GM19025 (cell line): ENCODE data around the gene APBA1.

Source experiments
- ATAC-seq: cut with Tn5 transposase; IDR thresholded peaks from one replicate; pipeline ENCODE4 v1.9.1; 2021; ENCODE audit warnings: mild to moderate bottlenecking, low read depth, moderate library complexity; ENCODE audit not compliant: unreplicated experiment

Gene APBA1

DNA sequence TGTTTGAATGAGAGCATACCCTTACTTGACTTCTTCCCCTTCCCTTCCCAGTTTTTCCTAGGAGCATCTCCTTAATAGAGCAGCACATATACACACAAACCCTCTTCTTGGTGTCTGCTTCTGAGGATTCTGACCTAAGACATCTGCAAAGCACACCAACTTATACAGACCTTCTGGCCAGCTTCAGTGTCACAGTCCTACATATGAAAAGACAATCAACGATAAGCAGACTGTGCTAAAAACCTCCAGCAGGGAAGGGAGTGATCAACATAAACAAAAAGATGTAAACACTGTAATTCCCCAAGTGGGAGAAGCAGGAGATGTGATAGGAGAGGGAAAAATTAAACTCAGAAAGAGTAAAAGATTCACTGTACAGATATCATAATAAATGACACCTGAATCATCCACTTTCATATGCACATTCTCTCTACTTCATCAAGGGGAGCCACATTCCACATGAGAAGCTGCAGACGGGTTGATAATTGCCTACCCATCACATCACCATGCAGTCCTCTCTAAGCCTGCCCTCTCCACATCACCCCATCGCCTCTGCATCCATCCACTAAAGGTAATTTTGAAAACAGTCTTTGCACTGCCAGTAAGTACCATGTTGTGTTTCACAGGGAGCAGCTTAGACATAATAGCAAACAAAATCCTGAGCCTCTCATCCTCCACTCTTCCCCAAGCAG, 13.0 kb downstream of the APBA1 start:
- ATAC-seq: no peak

DNA sequence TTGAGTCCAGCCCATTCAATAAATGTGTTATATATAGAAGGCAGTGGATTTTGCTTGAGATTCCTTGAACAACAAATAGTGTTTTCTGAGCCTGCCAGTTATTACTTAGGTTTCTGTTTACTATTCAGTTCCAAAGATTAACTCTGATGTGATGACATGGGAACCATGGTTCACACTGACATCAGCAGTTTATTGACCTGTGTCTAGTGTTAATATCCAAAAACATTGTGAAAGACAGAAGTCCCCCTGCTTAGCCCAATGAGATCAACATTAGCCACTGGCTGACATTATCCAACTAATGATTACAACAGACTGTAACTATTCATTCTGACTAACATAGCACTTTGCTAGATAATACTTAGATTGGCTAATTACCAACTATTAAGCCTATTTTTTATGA, 14.9 kb downstream of the APBA1 start:
- ATAC-seq: no peak

DNA sequence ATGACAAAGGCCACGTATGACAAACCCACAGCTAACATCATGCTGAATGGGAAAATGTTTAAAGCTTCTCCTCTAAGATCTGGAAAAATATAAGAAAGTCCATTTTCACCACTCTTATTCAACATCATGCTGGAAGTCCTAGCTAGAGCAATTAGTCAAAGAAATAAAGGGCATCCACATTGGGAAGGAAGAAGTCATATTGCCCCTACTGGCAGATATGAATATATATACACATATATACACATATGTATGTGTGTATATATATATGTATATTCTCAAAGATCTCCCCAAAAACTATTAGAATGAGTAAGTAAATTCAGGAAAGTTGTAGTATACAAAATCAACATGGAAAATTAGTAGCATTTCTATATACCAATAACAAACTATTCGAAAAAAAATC, 17.1 kb downstream of the APBA1 start:
- no peak for ATAC-seq

DNA sequence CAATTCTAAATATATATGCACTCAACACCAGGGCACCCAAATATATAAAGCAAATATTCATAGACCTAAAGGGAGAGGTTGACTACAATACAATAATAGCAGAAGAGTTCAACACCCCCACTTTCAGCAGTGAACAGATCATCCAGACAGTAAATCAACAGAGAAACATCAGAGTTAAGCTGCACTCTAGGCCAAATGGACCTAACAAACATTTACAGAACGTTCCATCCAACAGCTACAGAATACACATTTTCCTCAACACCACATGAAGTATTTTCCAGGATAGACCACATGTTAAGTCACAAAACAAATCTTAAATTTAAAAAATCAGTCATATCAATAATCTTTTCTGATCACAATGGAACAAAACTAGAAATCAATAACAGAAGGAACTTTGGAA, 18.9 kb downstream of the APBA1 start:
- ATAC-seq: no peak

DNA sequence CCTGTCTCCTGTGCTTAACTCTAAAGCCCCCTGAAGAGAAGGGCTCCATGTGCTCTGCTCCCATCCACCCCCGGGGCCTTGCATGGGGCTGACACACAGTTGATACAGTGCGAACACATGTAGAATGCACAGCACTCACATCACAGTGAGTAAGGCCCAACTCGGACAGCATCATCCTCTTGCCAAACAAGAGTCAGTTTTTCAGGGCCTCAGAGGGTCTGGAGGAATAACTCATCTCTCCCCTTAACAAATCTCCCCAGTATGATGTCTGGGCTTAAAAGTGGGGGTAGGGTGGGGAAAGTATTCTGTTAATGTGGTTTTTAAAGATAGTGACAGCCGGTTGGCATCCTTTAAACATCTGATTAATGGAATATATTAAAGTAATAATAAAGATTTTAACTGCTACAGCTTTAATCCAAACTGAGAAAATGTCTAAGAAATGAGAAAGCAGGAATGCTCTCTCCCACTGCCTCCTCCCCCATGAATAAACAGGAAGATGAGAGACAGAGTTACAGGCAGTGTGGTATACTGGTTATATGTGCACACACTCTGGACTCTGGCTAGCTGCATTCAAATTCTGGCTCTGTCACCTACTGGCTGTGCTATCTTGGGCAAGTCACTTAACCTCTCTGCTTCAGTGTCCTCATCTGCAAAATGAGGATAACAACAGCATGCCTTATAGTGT, 22.5 kb downstream of the APBA1 start:
- no peak for ATAC-seq

DNA sequence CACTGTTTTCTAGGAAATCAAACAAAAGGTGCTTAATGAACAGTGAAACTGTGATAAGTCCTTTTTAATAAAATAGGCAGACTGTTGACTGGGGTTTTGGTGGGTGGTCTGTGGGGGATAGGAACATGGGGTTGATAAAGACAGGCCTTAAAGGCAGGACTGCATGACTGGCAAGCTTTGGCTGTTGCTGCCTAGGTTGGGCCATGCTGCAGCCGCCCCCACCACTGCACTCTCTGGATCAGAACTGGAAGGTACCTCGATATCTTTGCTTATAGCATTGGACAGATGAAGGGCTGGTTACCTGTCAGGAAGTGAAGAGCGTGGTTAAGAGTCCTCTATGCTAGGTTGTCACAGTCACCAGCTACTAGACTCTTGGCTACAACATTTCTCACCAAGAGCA, 24.4 kb downstream of the APBA1 start:
- no peak for ATAC-seq

DNA sequence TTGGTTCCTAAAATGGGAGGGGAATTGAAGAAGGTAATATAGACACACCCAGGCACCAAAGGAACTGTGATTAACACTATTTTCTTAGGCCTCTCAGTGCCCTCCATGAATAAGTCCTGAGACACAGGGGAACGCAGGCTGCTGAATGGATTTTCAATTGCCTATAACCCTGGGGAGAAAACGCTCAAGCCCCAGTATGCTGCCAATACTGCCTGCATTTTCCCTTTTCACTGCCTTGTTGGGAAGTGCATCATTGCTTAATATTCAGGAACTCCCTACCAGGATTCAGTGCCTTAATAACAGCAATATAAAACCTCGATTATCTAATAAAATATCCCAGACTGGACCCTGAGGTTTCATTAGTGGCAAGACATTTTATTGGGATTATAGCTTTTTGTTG, 25.4 kb downstream of the APBA1 start:
- ATAC-seq: no peak

DNA sequence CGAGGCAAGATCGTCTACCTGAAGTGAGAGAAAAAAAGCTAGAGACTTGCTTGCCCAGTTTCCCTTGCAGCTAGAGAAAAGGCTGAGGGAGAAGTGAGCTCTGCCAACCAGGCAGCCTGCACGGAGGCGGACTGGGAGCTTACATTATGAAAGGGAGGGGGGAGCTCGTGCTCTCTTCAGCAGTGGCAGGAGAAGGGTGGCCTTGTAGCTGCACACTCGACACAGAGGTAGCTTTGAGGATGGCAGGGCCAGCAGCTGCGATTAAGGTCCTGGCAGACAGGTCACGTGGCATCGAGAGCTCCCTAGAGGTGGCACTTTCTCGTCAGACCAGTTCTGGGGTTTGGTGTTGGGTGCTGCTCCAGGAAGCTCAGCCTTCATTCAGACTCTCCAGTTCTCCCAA, 26.7 kb downstream of the APBA1 start:
- ATAC-seq: no peak

DNA sequence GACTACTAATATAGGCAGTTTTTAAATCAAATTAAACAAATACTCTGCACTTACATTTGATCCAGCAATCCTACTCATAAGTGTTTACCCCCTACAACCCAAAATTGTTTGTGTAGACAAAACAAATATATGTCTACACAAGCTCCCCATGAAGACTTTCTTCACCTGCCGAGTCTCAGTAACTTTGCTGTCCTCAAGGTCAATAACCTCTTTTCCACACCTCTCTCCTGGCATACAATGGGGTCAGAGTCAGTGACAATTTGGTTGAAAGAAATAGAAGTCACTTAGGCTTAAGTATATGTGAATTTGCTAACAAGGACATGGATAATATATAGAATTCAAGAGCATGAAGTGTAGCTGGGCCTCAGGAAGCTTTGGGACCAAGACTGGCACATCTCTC, 29.1 kb downstream of the APBA1 start:
- ATAC-seq: no peak

DNA sequence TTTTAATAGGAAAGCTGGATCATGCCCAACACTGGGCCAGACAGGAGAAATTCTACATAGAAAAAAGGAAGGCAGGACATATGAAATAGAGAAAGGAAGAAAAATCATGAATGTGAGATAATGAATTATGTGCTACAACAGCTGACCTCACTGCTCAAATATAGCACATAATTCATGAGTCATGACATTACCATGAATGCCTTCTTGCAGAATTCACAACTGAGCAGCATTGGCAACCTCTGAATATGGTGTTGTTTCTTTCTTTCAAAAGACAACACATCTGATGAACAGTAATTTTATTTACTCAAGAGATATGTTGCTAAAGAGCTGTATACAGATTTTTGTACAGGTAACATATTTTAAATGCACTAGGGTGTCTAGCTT, 34.4 kb downstream of the APBA1 start:
- ATAC-seq: no peak

DNA sequence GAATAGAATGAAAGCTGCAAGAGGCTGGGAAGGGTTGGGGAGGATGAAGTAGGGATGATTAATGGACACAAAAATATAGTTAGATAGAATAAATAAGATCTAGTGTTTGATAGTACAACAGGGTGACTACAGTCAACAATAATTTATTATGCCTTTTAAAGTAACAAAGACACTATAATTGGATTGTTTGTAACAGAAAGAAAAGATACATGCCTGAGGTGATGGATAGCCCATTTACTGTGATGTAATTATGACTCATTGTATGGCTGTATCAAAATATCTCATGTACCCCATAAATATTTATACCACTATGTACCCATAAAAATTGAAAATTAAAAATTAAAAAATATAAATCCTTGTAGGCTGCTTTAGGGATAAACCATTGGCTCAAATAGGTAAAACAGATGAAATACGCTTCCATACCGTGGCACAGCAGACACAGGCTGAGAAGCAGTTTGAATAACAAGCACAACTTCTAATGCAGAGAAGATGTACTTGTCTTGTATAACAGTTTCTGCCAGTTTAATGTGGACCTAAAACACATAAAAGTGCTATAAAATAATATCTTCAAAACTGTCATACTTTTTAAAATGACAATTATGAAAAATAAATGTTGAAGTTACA, 34.9 kb downstream of the APBA1 start:
- ATAC-seq: no peak

DNA sequence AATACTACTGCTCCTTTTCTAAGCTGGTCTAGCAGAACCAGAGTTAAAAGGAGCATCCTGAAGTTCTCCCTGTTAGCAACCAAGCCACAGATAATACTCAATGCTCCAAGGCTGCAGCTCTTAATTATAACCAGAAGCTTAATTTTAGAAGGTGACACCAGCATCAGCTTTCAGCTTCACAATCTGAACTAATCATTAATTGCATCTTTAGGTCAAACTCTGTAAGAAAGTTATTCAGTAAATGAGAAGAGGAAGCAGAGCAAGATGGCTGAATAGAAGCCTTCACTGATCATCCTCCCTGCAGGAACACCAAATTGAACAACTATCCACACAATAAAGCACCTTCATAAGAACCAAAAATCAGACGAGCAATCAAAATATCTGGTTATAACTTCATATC, 38.5 kb downstream of the APBA1 start:
- peak; percentile 65 for ATAC-seq

DNA sequence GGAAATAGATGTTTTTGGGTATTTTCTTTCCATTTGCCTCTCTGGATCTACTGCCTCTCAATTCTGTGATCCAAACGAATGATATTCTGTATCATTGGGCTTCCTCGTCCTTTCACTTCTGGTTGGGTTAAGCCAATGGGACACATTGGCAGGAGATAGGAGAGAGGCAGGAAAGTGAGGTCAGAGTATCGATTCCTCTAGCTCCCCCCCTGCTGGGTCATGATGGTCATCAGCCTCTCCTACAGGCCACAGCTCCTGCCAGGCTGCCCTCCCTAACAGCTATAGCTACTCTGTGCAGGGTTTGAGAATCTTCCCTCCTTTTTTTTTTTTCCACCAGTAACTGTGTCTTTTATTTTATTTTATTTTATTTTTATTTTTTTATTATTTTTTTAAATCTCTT, 39.4 kb downstream of the APBA1 start:
- ATAC-seq: no peak

DNA sequence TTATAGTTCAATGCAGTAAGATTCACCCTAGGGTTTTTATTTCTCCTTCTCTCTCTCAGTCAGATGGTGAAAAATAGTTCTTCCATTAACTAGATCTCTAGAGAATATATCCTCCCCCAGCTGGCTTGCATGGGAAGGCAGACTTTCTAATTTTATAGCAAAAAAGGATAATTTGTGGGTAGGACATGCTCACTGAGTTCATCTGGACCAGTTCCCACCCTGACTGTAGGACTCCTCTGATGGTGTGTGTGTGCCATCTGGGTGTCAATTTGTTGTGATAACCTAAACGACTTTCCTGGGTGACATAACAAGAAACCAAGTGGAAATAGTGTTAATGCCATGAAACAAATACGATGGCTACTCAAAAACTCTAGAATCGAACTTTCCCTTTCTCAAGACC, 44.9 kb downstream of the APBA1 start:
- no peak for ATAC-seq

DNA sequence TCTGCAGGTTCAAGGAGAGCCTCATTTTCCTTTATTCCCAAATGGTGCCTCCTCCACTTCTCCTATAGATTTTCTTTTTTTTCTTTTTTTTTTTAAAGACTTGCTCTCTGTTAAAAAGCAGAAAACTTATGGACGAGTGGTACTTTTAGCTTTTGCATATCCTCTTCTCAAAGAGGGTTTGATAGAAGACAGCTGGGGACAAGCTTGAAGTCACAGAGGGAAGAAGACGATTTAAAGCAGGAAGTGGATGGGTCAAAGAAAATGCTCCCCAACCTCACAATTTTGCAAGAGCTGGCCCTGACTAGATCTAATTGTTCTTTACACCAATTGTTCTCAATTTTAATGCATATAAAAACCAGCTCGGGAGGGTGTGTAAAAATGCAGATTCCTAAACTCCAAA, 48.9 kb downstream of the APBA1 start:
- ATAC-seq: no peak

DNA sequence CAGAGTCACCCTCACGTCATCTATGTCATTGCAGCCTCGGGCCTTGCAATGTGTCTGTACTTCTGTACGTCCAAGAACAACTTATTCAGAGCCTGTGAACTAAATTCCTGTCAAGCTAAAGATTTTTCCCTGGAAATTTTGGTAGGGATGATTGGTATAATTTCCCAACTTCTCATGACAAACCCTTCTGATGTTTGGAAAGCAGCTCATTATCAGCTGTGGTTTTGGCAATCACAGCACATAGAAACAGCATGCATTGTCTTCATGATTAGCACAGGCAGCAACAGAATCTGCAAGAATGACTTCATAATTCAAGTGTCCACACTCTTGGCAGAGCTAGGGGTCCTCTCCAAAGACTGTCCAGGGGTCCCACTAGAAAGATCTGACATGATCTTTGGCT, 49.5 kb downstream of the APBA1 start:
- ATAC-seq: no peak

DNA sequence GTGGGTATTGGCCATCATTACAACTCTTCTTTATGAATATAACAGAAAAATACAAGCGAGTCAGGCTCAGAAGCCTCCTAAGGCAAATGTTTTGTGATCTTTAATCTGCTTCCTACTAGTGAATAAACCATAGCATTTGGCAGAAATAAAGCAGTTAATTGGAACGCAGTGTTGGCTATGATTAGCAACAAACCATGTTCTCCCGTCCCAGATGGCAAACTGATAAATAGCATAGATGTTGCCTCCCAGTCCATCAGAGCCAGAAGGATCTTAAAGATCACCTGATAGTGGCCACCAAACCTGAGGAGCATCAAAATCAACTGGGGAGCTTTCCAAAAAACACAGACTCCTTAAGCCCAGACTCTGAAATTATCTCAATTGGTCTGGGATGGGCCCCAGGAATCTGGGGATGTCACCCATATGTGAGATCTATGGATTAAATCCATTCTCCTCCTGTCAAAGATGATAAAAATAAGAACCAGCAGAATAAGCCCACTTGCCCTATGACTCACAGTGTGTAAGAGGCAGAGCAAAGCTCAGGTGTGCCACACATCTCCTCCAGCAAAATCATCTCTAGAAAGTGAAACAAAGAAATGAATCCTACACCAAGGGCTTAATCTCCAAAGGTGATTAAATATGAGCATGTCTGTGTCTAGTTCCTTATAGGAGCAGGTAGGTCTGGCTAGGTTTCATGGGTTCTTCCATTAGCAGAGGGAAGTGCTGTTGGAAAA, 50.3 kb downstream of the APBA1 start:
- ATAC-seq: no peak

DNA sequence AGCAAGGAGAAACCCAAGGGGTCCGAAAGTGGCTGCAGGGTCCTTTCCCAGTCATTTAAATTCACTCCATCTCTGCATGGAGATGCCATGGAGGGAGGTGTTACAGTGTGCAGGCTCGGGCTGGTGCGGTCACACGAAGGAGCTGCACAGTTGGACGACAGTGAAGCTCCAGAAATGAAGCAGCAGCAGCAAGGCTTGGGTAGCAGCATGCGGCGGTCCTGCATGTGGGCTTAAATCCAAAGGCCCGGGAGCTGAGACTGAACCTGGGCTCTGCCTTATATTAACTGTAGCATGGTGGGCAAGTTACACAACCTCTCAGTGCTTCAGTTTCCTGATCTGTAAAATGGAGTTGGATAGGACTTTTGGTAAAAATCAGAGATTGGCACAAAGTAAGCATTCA, 51.4 kb downstream of the APBA1 start:
- ATAC-seq: no peak

DNA sequence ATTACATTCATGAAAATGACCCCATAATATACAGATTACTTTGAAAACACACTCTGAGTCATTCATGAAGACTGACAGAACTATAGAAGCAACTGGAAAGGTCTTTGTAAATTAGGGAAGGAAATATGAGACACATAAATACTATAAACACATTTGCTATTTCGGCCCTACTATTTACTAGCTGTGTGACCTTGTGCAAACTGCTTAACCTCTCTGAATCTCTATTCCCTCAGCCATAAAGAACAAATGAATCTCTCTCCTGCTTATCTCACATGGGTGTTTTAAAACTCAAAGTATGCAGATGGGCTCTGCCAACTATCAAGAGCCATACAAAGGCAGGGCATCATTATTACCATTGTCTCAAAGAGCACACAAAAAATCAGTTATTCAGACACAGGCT, 52.9 kb downstream of the APBA1 start:
- no peak for ATAC-seq

DNA sequence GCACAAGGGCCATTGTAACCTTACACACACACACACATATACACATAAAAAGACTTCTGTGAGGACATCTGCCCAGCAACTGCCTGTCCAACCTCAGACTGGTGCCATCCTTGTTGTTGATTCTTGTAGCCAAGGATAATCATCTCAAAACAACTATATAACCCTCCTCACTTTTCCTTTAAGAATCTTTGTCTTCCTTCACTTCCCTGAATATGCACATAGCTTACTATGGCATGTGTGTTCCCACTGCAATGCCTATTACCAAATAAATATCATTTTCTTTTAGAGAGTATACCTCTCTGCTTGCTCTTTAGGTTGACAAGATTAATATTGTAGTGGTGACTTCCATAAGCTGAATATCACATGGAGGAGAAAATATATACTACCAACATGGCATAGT, 55.2 kb downstream of the APBA1 start:
- no peak for ATAC-seq

DNA sequence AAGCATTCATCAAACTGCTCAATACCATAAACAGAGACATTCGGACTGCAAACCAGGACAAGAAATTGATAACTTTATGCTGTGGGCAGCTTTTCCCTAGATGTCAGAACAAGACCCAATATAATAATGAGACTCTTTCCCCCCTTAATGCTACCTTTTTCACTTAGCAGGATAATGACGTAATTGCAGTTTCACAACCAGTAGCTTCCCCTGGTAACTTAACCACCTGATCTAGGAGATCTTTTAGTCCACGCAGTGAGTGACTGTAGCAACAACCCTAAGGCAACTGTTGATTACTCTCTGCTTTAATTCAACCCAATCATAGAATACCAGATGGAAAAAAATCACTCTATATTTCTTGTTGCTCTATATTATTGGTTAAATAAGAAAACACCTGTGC, 56.3 kb downstream of the APBA1 start:
- ATAC-seq: no peak
